Stimulated activated CD4-positive, alpha-beta T cell treated with anti-CD3 and anti-CD28 coated beads, Interleukin-15, amount 100 ng/mL, for 48 hours (primary cell): ENCODE data around the gene RETREG1.
A peak's percentile ranks its signal among the peaks of the same experiment; 100 is the strongest.
"Not testable (repeated sequence)": the region's sequence is repeated elsewhere in the genome, so short reads cannot be mapped to it uniquely, and the experiment has no call there.

Experiments used
- DNase-seq, 2 donors: peaks; one replicate each; pipeline ENCODE4 v3.0.0-alpha.2; 2020; ENCODE audit warnings: low read depth in 2 of 2

Gene RETREG1

GRCh38 chr5:16456103-16456832 is 160.5 kb downstream of the RETREG1 start:
- DNase-seq: peak in 1 of 2 donors; percentile 12

DNA sequence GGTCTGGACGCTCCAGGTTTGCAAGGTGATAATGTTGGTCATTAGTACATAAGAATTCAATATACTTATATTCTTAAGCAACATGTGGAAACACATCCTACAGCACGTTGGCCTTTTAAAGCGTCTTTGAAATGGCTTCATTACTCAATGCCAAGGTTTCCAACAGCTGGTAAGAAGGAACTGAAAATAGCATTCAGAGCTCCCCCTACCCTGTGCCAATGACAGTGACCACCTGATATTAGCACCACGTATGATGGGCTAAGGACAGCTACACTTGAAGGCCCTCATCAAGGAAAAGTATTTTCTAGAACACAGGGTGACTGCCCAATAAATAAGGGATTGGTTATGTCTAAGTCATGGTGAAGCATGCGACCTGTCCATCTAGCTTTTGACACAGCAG is 161.1 kb downstream of the RETREG1 start:
- no peak for DNase-seq

DNA sequence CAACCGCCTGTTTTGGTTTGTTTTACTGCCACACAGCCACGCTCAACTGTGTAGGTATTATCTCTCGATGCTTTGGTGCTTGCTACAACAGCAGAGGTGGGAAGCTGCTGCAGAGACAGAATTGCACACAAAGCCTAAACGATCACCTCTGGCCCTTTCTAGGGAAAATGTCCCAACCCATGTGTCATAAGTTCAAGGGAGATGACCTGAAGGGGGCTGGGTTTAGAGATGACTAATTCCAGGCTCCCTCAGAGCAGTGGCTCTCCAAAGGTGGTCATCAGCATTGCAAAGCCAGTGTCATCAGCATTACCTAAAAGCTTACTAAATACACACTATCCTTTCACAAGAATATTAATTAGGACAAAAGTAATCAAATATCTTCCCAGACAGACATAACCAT is 162.1 kb downstream of the RETREG1 start:
- DNase-seq: no peak

DNA sequence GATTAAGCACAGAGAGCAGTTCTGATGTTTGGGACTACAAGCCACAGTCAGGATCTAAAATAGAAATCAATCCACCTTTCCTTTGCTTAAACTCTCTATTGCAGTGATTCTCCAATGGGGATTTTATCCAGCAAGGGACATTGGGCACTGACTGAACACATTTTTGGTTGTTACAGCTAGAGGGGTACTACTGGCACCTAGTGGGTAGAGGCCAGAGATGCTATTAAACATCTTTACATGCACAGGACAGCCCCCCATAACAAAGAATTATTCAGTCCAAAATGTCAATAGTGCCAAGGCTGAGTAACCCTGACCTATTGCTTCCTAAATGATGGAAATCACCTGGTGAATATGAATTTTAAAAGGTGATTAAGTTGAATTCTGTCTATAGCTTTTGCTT is 163.2 kb downstream of the RETREG1 start:
- DNase-seq: no peak

GRCh38 chr5:16450163-16450562 is 166.6 kb downstream of the RETREG1 start:
- DNase-seq: no peak

GRCh38 chr5:16446993-16447392 is 169.8 kb downstream of the RETREG1 start:
- DNase-seq: no peak

DNA sequence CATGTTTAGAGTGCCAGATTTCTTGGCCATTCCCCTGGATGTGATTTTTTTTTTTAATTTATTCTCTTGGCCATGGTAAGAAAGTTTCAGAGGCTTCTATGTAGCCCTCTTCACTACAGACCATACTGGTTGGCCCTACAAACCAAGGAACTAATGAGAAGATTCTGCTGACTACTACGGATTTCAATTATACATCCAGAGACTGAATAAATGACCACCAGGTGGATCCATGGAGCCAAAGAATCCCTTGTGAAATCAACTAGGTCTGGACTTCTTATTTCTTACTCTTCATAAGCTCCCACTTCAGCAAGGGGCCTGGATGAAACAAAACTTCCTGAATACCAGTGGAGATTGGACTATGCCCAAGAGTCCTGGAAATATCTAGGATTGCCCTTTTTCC is 178.8 kb downstream of the RETREG1 start:
- DNase-seq: no peak

DNA sequence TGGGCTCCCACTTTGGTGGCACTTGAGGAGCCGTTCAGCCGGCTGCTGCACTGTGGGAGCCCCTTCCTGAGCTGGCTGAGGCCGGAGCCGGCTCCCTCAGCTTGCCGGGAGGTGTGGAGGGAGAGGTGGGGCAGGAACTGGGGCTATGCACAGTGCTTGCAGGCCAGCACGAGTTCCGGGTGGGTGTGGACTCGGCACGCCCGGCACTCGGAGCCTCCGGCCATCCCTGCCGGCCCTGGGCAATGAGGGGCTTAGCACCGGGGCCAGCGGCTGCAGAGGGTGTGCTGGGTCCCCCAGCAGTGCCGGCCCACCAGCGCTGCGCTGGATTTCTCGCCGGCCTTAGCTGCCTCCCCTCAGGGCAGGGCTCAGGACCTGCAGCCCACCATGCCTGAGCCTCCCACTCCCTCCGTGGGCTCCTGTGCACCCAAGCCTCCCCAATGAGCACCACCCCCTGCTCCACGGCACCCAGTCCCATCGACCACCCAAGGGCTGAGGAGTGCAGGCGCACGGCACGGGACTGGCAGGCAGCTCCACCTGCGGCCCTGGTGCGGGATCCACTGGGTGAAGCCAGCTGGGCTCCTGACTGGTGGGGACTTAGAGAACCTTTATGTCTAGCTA is 180.6 kb downstream of the RETREG1 start:
- DNase-seq: not testable (repeated sequence)

DNA sequence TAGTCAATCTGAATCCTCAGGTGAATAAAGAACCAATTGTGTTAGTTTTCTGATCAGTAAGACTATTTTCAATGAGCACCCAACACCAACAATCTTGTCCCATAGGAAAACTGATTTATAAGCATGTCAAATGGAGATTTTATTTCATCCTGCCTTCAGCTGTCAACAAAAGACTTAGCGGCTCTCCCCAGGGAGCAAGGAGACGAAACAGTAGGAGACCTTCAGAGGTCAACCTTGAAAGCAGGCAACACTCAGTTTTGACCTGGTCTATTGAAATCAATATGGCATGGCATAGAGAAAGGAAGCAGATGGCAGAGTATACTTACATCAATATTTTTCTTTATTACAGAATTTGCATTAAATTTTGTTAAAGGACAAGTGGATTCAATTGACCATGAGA is 185.3 kb downstream of the RETREG1 start:
- no peak for DNase-seq

DNA sequence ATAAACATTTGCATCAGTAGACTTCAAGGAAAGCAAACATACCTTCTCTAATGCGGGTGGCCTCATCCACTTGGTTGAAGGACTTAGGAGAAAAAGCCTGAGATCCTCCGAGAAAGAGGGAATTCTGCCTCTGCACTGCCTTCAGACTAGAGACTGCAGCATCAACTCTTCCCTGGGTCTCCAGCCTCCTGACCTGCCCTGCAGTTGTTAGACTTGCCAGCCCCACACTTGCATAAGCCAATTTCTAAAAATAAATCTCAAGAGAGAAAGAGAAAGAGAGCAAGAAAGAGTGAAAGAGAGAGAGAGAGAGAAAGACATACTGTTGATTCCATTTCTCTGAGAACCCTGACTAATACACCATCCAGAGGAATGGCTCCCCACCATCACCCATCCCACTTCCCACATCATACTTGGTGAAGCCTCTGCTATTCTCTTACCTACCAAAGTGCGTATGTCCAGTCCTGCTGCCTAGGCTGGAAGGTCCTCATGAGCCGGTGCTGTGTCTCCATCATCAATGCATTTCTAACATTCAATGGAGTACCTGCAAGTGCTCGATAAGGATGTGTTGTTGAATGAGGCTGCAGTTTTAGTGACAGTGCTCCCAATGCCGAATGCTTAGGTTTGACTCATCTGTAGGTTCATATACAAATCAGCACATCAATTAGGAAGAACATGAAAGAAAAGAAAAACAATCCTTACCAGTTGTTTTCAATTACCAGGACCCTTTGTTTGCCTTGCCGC is 186.3 kb downstream of the RETREG1 start:
- no peak for DNase-seq

GRCh38 chr5:16428359-16428758 is 188.4 kb downstream of the RETREG1 start:
- no peak for DNase-seq

GRCh38 chr5:16427587-16427986 is 189.2 kb downstream of the RETREG1 start:
- DNase-seq: no peak
